ENCODE measurements around the gene PLEKHA4. TPM values are rescaled to one million over a fixed set of nuclear protein-coding genes. Genes with fewer than 3 reads are reported as not detected.
"Not testable (repeated sequence)": the region's sequence is repeated elsewhere in the genome, so short reads cannot be mapped to it uniquely, and the experiment has no call there.

Gene PLEKHA4
- polyA plus RNA-seq, 1 donor = 14.5 TPM

DNA sequence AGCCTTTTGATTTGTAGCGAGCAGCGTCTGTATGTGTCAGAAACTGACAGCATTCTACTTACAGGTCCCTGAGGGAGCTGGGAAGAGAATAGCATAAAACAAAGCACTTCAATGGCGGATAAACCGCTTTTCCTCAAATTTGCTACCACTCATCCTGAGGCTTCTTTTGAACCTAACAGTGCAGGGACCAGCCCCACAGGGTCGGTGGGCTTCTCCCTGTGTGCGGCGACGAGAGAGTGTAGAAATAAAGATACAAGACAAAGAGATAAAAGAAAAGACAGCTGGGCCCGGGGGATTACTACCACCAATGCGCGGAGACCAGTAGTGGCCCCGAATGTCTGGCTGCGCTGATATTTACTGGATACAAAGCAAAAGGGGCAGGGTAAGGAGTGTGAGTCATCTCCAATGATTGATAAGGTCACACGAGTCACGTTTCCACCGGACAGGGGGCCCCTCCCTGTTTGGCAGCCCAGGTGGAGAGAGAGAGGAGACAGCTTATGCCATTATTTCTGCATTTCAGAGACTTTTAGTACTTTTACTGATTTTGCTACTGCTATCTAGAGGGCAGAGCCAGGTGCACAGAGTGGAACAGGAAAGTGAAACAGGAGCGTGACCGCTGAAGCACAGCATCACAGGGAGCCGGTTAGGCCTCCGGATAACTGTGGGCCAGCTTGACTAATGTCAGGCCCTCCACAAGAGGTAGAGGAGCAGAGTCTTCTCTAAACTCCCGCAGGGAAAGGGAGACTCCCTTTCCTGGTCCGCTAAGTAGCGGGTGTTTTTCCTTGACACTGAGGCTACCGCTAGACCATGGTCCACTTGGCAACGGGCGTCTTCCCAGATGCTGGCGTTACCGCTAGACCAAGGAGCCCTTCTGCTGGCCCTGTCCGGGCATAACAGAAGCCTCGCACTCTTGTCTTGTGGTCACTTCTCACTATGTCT lies 7.9 kb upstream of the PLEKHA4 start:
- peak overlapping the region; percentile 11 for H3K4me3 ChIP-seq (ENCODE audit: low read length)
- no CpG with 5 or more reads among the region's 30 CpGs for WGBS (ENCODE audit: insufficient coverage, low lambda C conversion rate)
- peaks cover 38% of the 10 kb centered on the region for H3K4me1 ChIP-seq (ENCODE audit: control insufficient read depth, insufficient read depth, low read length)
- peak overlapping the region; percentile 100 for H3K27ac ChIP-seq (ENCODE audit: low read length)
- not testable (repeated sequence) for H3K27me3 ChIP-seq (ENCODE audit: control insufficient read depth, insufficient read depth, low read length); H3K9me3 ChIP-seq (ENCODE audit: control insufficient read depth, low read depth, low read length)
- peak in 1 of 2 donors; percentile 39 for DNase-seq
- H3K36me3 ChIP-seq (ENCODE audit: control insufficient read depth, insufficient read depth, low read length) = peaks cover 38% of the 10 kb centered on the region

DNA sequence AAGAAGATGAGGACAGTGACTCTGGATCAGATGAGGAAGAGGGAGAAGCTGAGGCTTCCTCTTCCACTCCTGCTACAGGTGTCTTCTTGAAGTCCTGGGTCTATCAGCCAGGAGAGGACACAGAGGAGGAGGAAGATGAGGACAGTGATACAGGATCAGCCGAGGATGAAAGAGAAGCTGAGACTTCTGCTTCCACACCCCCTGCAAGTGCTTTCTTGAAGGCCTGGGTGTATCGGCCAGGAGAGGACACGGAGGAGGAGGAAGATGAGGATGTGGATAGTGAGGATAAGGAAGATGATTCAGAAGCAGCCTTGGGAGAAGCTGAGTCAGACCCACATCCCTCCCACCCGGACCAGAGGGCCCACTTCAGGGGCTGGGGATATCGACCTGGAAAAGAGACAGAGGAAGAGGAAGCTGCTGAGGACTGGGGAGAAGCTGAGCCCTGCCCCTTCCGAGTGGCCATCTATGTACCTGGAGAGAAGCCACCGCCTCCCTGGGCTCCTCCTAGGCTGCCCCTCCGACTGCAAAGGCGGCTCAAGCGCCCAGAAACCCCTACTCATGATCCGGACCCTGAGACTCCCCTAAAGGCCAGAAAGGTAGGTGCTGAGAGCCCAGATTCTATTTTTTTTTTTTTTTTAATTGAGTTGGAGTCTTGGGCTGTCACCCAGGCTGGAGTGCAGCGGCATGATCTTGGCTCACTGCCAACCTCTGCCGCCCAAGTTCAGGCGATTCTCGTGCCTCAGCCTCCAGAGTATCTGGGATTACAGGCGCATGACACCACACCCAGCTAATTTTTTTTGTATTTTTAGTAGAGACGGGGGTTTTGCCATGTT lies 6.1 kb upstream of the PLEKHA4 start:
- Histone ChIP-seq H3K9me3 (ENCODE audit: control insufficient read depth, low read depth, low read length) (peaks cover 3% of the 10 kb centered on the region), H3K27me3 (ENCODE audit: control insufficient read depth, insufficient read depth, low read length) (no peaks in the 10 kb centered on the region), H3K4me3 (ENCODE audit: low read length) (peak overlapping the region; percentile 97), H3K36me3 (ENCODE audit: control insufficient read depth, insufficient read depth, low read length) (peaks cover 38% of the 10 kb centered on the region), H3K27ac (ENCODE audit: low read length) (peak overlapping the region; percentile 100), H3K4me1 (ENCODE audit: control insufficient read depth, insufficient read depth, low read length) (peaks cover 38% of the 10 kb centered on the region)
- peak in 1 of 2 donors; percentile 48 for DNase-seq
- WGBS (ENCODE audit: insufficient coverage, low lambda C conversion rate) = no CpG with 5 or more reads among the region's 17 CpGs

DNA sequence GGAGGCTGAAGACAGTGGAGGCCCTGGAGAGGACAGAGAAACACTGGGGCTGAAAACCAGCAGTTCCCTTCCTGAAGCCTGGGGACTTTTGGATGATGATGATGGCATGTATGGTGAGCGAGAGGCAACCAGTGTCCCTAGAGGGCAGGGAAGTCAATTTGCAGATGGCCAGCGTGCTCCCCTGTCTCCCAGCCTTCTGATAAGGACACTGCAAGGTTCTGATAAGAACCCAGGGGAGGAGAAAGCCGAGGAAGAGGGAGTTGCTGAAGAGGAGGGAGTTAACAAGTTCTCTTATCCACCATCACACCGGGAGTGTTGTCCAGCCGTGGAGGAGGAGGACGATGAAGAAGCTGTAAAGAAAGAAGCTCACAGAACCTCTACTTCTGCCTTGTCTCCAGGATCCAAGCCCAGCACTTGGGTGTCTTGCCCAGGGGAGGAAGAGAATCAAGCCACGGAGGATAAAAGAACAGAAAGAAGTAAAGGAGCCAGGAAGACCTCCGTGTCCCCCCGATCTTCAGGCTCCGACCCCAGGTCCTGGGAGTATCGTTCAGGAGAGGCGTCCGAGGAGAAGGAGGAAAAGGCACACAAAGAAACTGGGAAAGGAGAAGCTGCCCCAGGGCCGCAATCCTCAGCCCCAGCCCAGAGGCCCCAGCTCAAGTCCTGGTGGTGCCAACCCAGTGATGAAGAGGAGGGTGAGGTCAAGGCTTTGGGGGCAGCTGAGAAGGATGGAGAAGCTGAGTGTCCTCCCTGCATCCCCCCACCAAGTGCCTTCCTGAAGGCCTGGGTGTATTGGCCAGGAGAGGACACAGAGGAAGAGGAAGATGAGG lies 5.3 kb upstream of the PLEKHA4 start:
- Histone ChIP-seq H3K4me1 (ENCODE audit: control insufficient read depth, insufficient read depth, low read length) (peaks cover 36% of the 10 kb centered on the region), H3K27me3 (ENCODE audit: control insufficient read depth, insufficient read depth, low read length) (no peaks in the 10 kb centered on the region), H3K9me3 (ENCODE audit: control insufficient read depth, low read depth, low read length) (no peaks in the 10 kb centered on the region), H3K36me3 (ENCODE audit: control insufficient read depth, insufficient read depth, low read length) (peaks cover 36% of the 10 kb centered on the region), H3K27ac (ENCODE audit: low read length) (peak overlapping the region; percentile 100), H3K4me3 (ENCODE audit: low read length) (peak overlapping the region; percentile 97)
- DNase-seq = peak in 1 of 2 donors; percentile 65
- 40% methylated on average over 1 of the region's 14 CpGs for WGBS (ENCODE audit: insufficient coverage, low lambda C conversion rate)

- Histone ChIP-seq H3K27me3 (ENCODE audit: control insufficient read depth, insufficient read depth, low read length) (no peaks in the 10 kb centered on the region), H3K4me1 (ENCODE audit: control insufficient read depth, insufficient read depth, low read length) (peaks cover 38% of the 10 kb centered on the region), H3K27ac (ENCODE audit: low read length) (peak overlapping the region; percentile 100), H3K36me3 (ENCODE audit: control insufficient read depth, insufficient read depth, low read length) (peaks cover 36% of the 10 kb centered on the region), H3K4me3 (ENCODE audit: low read length) (peak overlapping the region; percentile 97), H3K9me3 (ENCODE audit: control insufficient read depth, low read depth, low read length) (no peaks in the 10 kb centered on the region)
- DNase-seq = peak; percentile 93 to 96
- no CpG with 5 or more reads among the region's 14 CpGs for WGBS (ENCODE audit: insufficient coverage, low lambda C conversion rate)
Measured at GRCh38 chr19:48872884-48873475, 4.6 kb upstream of the PLEKHA4 start.

DNA sequence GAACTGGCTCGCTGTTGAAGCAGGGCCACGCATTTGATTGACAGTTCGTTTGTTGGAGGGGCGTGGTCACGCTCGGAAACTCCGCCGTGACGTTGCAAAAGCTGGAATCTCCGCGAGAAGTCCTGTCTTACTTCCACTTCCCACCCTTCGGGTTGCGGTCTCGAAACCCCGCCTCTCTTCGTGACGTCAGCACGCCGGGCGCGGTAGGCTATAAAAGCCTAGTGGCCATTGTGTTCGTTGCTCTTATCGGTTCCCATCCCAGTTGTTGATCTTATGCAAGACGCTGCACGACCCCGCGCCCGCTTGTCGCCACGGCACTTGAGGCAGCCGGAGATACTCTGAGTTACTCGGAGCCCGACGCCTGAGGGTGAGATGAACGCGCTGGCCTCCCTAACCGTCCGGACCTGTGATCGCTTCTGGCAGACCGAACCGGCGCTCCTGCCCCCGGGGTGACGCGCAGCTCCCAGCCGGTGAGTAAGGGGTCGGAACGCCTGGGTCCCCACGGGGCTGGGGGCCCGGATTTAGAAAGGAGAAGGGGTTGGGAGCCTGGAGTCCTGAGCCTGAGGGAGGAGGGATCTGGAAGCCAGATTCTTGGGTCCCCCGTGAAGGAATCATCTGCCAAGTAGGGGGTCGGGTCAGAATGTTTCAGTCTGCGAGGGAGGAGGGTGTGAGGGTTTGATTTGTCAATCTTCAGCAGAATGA lies 3.9 kb upstream of the PLEKHA4 start, which contains the start of gene PPP1R15A:
PPP1R15A (plus strand) TSS at position 240 of the 702 bp plus-strand sequence. CDS start 813 bp downstream, outside the sequence.
- no peaks in the 10 kb centered on the region for H3K27me3 ChIP-seq (ENCODE audit: control insufficient read depth, insufficient read depth, low read length)
- peak; percentile 99 for DNase-seq
- H3K4me3 ChIP-seq (ENCODE audit: low read length) = peak within 1 kb of the TSS; percentile 97
- WGBS (ENCODE audit: insufficient coverage, low lambda C conversion rate) = no CpG with 5 or more reads among the region's 53 CpGs
- no peaks in the 10 kb centered on the region for H3K9me3 ChIP-seq (ENCODE audit: control insufficient read depth, low read depth, low read length)
- H3K4me1 ChIP-seq (ENCODE audit: control insufficient read depth, insufficient read depth, low read length) = peaks cover 40% of the 10 kb centered on the region
- peaks cover 36% of the 10 kb centered on the region for H3K36me3 ChIP-seq (ENCODE audit: control insufficient read depth, insufficient read depth, low read length)
- peak within 1 kb of the TSS; percentile 100 for H3K27ac ChIP-seq (ENCODE audit: low read length)

- peaks cover 46% of the 10 kb centered on the region for H3K4me1 ChIP-seq (ENCODE audit: control insufficient read depth, insufficient read depth, low read length)
- H3K27ac ChIP-seq (ENCODE audit: low read length) = peak overlapping the region; percentile 100
- WGBS (ENCODE audit: insufficient coverage, low lambda C conversion rate) = 82% methylated on average over 2 of the region's 31 CpGs
- H3K4me3 ChIP-seq (ENCODE audit: low read length) = peak overlapping the region; percentile 97
- H3K9me3 ChIP-seq (ENCODE audit: control insufficient read depth, low read depth, low read length); DNase-seq; H3K27me3 ChIP-seq (ENCODE audit: control insufficient read depth, insufficient read depth, low read length): not testable (repeated sequence)
- H3K36me3 ChIP-seq (ENCODE audit: control insufficient read depth, insufficient read depth, low read length) = peaks cover 34% of the 10 kb centered on the region
Measured at GRCh38 chr19:48871471-48872181, 3.2 kb upstream of the PLEKHA4 start.

DNA sequence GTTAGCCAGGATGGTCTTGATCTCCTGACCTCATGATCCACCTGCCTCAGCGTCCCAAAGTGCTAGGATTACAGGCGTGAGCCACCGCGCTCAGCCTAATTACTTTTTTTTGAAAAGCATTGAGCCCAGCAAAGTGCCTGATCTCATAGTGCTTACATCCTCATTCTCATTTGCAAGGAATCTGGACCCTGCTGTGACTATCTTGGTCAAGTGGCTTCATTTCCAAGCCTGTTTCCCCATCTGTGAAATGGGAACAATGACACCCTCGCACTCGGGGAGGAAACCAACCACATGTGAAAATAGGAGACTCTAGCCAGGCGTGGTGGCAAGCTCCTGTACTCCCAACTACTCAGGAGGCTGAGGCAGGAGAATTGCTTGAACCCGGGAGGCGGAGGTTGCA lies 1.6 kb upstream of the PLEKHA4 start:
- Histone ChIP-seq H3K27me3 (ENCODE audit: control insufficient read depth, insufficient read depth, low read length) (no peaks in the 10 kb centered on the region), H3K4me3 (ENCODE audit: low read length) (no peak overlapping the region), H3K27ac (ENCODE audit: low read length) (no peak overlapping the region), H3K9me3 (ENCODE audit: control insufficient read depth, low read depth, low read length) (no peaks in the 10 kb centered on the region), H3K4me1 (ENCODE audit: control insufficient read depth, insufficient read depth, low read length) (peaks cover 35% of the 10 kb centered on the region), H3K36me3 (ENCODE audit: control insufficient read depth, insufficient read depth, low read length) (peaks cover 20% of the 10 kb centered on the region)
- DNase-seq = no peak
- WGBS (ENCODE audit: insufficient coverage, low lambda C conversion rate) = 94% methylated on average over 3 of the region's 9 CpGs

DNA sequence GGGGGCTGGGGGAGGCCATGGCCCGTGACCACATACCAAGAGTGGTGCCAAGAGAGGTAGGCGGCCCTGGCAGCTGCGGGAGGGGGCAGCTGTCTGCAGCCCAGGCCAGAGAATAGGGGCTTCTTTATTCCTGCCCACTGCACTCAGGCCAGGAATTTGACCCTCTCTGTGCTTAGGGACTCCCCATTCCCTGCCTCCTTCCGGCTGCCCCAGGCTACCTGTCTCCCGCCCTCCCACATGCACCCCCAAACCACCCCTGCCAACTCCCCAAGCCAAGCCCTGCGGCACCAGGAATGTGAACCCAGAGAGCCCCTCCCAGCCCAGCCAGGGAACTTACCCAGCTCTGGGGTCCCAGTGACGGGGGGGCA lies 687 bp downstream of the PLEKHA4 start:
- peak in 1 of 2 donors; percentile 55 for DNase-seq
- Histone ChIP-seq H3K27me3 (ENCODE audit: control insufficient read depth, insufficient read depth, low read length) (no peaks in the 10 kb centered on the region), H3K4me3 (ENCODE audit: low read length) (peak overlapping the region; percentile 5), H3K36me3 (ENCODE audit: control insufficient read depth, insufficient read depth, low read length) (no peaks in the 10 kb centered on the region), H3K4me1 (ENCODE audit: control insufficient read depth, insufficient read depth, low read length) (peaks cover 25% of the 10 kb centered on the region), H3K27ac (ENCODE audit: low read length) (peak overlapping the region; percentile 60), H3K9me3 (ENCODE audit: control insufficient read depth, low read depth, low read length) (no peaks in the 10 kb centered on the region)
- WGBS (ENCODE audit: insufficient coverage, low lambda C conversion rate) = no CpG with 5 or more reads among the region's 7 CpGs

All from large intestine (tissue), 3 donors.